SU-DHL-6 (cell line): Measurements from ENCODE around the gene CYBA.

Source experiments
- H2AFZ ChIP-seq: fragments of 200-600 bp; sonication (generic); 2 replicates; pipeline ENCODE4 v1.6.1; 2014; ENCODE audit warnings: low read depth, mild to moderate bottlenecking, moderate library complexity, mixed read lengths, antibody characterized with exemption, low read length; ENCODE audit not compliant: severe bottlenecking
- H3F3A ChIP-seq: fragments of 200-600 bp; shearing (Covaris generic); 2 replicates; pipeline ENCODE4 v1.6.0; 2016; ENCODE audit warnings: antibody characterized with exemption, mild to moderate bottlenecking; ENCODE audit not compliant: insufficient read depth
- H3K27ac ChIP-seq: fragments of 200-600 bp; sonication (generic); 2 replicates; pipeline ENCODE4 v1.5.1; 2016; ENCODE audit warnings: low read depth, mild to moderate bottlenecking, low read length, moderate library complexity, mixed read lengths
- H3K27me3 ChIP-seq: fragments of 200-600 bp; sonication (generic), shearing (Covaris generic); 2 replicates; pipeline ENCODE4 v1.6.0; 2014; ENCODE audit warnings: mild to moderate bottlenecking, low read length
- H3K36me3 ChIP-seq: fragments of 200-600 bp; sonication (generic); 2 replicates; pipeline ENCODE4 v1.6.1; 2014; ENCODE audit warnings: mild to moderate bottlenecking, low read length, mixed read lengths
- H3K4me2 ChIP-seq: fragments of 300-600, 200-600 bp; shearing (Covaris generic), sonication (generic); 2 replicates; pipeline ENCODE4 v1.6.0; 2014; ENCODE audit warnings: low read length, low read depth, mild to moderate bottlenecking; ENCODE audit not compliant: poor library complexity, severe bottlenecking
- H3K4me3 ChIP-seq: fragments of 200-600 bp; sonication (generic); 2 replicates; pipeline ENCODE4 v1.5.1; 2014; ENCODE audit warnings: antibody characterized with exemption, low read length, mild to moderate bottlenecking, mixed read lengths; ENCODE audit not compliant: insufficient read depth, poor library complexity, severe bottlenecking
- H3K79me2 ChIP-seq: fragments of 200-600 bp; sonication (generic); 2 replicates; pipeline ENCODE4 v1.6.1; 2014; ENCODE audit warnings: mild to moderate bottlenecking, low read length, moderate library complexity; ENCODE audit not compliant: insufficient read depth
- H3K9ac ChIP-seq: fragments of 200-600 bp; sonication (generic); 2 replicates; pipeline ENCODE4 v1.7.0; 2014; ENCODE audit warnings: mild to moderate bottlenecking, low read length
- H3K9me2 ChIP-seq: fragments of 200-600 bp; sonication (generic); replicated peaks from 2 replicates; pipeline ENCODE4 v1.6.1; 2014; ENCODE audit warnings: low read length; ENCODE audit not compliant: insufficient read depth
- H3K9me3 ChIP-seq: fragments of 200-600 bp; sonication (generic); 2 replicates; pipeline ENCODE4 v1.6.1; 2014; ENCODE audit warnings: low read length, mixed read lengths; ENCODE audit not compliant: insufficient read depth
- H4K20me1 ChIP-seq: fragments of 200-600 bp; sonication (generic); 2 replicates; pipeline ENCODE4 v1.6.1; 2014; ENCODE audit warnings: low read depth, mild to moderate bottlenecking, antibody characterized with exemption, low read length, moderate library complexity, mixed read lengths
- EZH2phosphoT487 ChIP-seq: fragments of 200-600 bp; sonication (generic), shearing (Covaris generic); conservative IDR thresholded peaks from 2 replicates; pipeline ENCODE4 v1.6.1; 2018; ENCODE audit warnings: mild to moderate bottlenecking, antibody characterized with exemption, low read length, moderate library complexity, mixed read lengths
- TF ChIP-seq, protein P1 (sequence below): fragments of 200-600 bp; sonication (generic); IDR thresholded peaks from one replicate; pipeline ENCODE4 v1.5.1; 2017; ENCODE audit warnings: antibody characterized with exemption, mild to moderate bottlenecking, low read length, moderate library complexity; ENCODE audit not compliant: insufficient read depth, poor library complexity, severe bottlenecking

Gene CYBA

DNA sequence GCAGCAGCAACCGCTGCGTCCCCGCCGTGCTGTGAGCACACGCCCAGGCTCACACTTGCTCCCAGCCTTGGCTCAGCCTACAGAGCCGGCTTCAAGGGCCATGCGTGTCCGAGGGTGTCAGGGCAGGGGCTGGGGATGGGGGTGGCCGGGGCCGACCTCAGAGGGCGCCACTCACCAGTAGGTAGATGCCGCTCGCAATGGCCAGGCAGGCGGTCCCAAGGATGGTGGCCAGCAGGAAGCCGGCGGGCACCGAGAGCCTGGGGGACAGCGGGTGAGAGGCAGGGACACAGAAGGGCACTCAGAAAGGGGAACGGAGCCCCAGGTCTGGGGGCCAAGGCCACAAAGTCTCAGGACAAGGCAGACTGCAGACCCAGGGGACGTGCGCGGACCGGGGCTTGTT is 4.9 kb downstream of the CYBA start:
- H3K27ac ChIP-seq: no peak overlapping the region

DNA sequence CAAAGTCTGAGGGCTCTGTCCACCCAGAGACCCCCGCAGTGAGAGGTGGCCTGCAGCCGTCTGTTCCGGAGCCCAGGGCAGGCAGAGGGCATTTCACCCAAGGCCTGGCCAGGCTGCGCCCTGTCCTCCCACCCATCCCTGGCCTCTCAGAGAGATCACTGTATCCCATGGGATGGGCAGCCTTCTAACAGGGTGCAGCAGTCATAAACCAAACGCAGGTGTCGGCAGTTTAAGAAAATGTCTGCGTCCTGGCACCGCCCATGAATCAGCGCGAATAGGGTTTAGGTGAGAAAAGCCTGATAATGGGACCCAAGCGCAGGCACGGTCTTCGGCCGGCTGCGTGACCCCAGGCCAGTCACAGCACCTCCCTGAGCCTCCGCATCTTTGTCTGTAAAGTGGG is 5.4 kb downstream of the CYBA start:
- H2AFZ ChIP-seq: no peak overlapping the region
- H3K27me3 ChIP-seq: no peaks in the 10 kb centered on the region
- H3K79me2 ChIP-seq: peaks cover 23% of the 10 kb centered on the region
- H3K9me2 ChIP-seq: no peaks in the 10 kb centered on the region
- H3K9me3 ChIP-seq: no peaks in the 10 kb centered on the region
- H3F3A ChIP-seq: no peaks in the 10 kb centered on the region
- no peak for TF ChIP-seq EZH2phosphoT487
- TF ChIP-seq, protein P1, sequence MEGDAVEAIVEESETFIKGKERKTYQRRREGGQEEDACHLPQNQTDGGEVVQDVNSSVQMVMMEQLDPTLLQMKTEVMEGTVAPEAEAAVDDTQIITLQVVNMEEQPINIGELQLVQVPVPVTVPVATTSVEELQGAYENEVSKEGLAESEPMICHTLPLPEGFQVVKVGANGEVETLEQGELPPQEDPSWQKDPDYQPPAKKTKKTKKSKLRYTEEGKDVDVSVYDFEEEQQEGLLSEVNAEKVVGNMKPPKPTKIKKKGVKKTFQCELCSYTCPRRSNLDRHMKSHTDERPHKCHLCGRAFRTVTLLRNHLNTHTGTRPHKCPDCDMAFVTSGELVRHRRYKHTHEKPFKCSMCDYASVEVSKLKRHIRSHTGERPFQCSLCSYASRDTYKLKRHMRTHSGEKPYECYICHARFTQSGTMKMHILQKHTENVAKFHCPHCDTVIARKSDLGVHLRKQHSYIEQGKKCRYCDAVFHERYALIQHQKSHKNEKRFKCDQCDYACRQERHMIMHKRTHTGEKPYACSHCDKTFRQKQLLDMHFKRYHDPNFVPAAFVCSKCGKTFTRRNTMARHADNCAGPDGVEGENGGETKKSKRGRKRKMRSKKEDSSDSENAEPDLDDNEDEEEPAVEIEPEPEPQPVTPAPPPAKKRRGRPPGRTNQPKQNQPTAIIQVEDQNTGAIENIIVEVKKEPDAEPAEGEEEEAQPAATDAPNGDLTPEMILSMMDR: no peak
- H3K27ac ChIP-seq: no peak overlapping the region
- no peaks in the 10 kb centered on the region for H3K36me3 ChIP-seq
- no peak overlapping the region for H3K4me2 ChIP-seq
- H3K4me3 ChIP-seq: no peak overlapping the region
- peaks cover 12% of the 10 kb centered on the region; the same call in 1 of the 2 replicates for H4K20me1 ChIP-seq
- no peak overlapping the region for H3K9ac ChIP-seq

More for the DNA sequence above, 4.9 kb downstream of the CYBA start:
- no peak overlapping the region for H3K4me2 ChIP-seq
- H3K4me3 ChIP-seq: no peak overlapping the region
- H3F3A ChIP-seq: no peaks in the 10 kb centered on the region
- no peaks in the 10 kb centered on the region for H3K27me3 ChIP-seq
- H3K36me3 ChIP-seq: no peaks in the 10 kb centered on the region
- no peaks in the 10 kb centered on the region for H3K9me3 ChIP-seq
- no peaks in the 10 kb centered on the region for H3K9me2 ChIP-seq
- H3K79me2 ChIP-seq: peaks cover 26% of the 10 kb centered on the region
- no peak overlapping the region for H3K9ac ChIP-seq
- TF ChIP-seq, protein P1: no peak
- no peak for TF ChIP-seq EZH2phosphoT487
- peaks cover 12% of the 10 kb centered on the region; the same call in 1 of the 2 replicates for H4K20me1 ChIP-seq
- no peak overlapping the region for H2AFZ ChIP-seq

GRCh38 chr16:88643644-88643932 is 7.3 kb downstream of the CYBA start:
- Histone ChIP-seq H3K4me3 (no peak overlapping the region), H3K36me3 (no peaks in the 10 kb centered on the region)

More at GRCh38 chr16:88643644-88643932, 7.3 kb downstream of the CYBA start:
- Histone ChIP-seq H4K20me1 (no peaks in the 10 kb centered on the region; the same call in 1 of the 2 replicates), H3K9ac (no peak overlapping the region), H3K79me2 (peaks cover 6% of the 10 kb centered on the region), H2AFZ (no peak overlapping the region), H3K27me3 (no peaks in the 10 kb centered on the region), H3K9me2 (no peaks in the 10 kb centered on the region), H3K27ac (no peak overlapping the region), H3K4me2 (no peak overlapping the region), H3F3A (peaks cover under 1% of the 10 kb centered on the region; the same call in 1 of the 2 replicates), H3K9me3 (peaks cover 4% of the 10 kb centered on the region; the same call in 1 of the 2 replicates)
- TF ChIP-seq, protein P1: no peak
- no peak for TF ChIP-seq EZH2phosphoT487
